RWPE2 (cell line): ENCODE data around the gene ZNF197.

Experiments used
- ATAC-seq: fragments of 200-7000 bp; cut with Tn5 transposase; 3 replicates; pipeline ENCODE4 v1.9.1; 2021; ENCODE audit warnings: low read depth
- DNase-seq: peaks from one replicate; pipeline ENCODE4 v3.0.0-alpha.2; 2020; ENCODE audit warnings: low spot score
- H3K27ac ChIP-seq: fragments of 450-650 bp; 2 replicates; pipeline ENCODE4 v1.5.1; 2017; ENCODE audit warnings: mild to moderate bottlenecking; ENCODE audit not compliant: poor library complexity, severe bottlenecking
- H3K27me3 ChIP-seq: fragments of 250-450 bp; sonication (Bioruptor Pico); 2 replicates; pipeline ENCODE4 v1.5.1; 2021; ENCODE audit warnings: mild to moderate bottlenecking, moderate library complexity; ENCODE audit not compliant: insufficient read depth, poor library complexity, severe bottlenecking
- H3K36me3 ChIP-seq: fragments of 250-450 bp; sonication (Bioruptor Pico); 2 replicates; pipeline ENCODE4 v1.5.1; 2020; ENCODE audit warnings: low read depth, mild to moderate bottlenecking, moderate library complexity
- H3K4me1 ChIP-seq: fragments of 250-450 bp; sonication (Bioruptor Pico); 2 replicates; pipeline ENCODE4 v1.5.1; 2021; ENCODE audit warnings: mild to moderate bottlenecking, moderate library complexity; ENCODE audit not compliant: insufficient read depth, poor library complexity, severe bottlenecking
- H3K4me3 ChIP-seq: fragments of 250-450 bp; sonication (Bioruptor Pico); 2 replicates; pipeline ENCODE4 v1.5.1; 2021; ENCODE audit warnings: mild to moderate bottlenecking, moderate library complexity; ENCODE audit not compliant: severe bottlenecking
- H3K9me3 ChIP-seq: fragments of 250-450 bp; sonication (Bioruptor Pico); 2 replicates; pipeline ENCODE4 v1.5.1; 2021; ENCODE audit warnings: mild to moderate bottlenecking, moderate library complexity; ENCODE audit not compliant: severe bottlenecking
- CTCF ChIP-seq: fragments of 450-650 bp; IDR thresholded peaks from one replicate; pipeline ENCODE4 v1.5.1; 2017; ENCODE audit warnings: mild to moderate bottlenecking, moderate library complexity; ENCODE audit not compliant: poor library complexity, severe bottlenecking

The ZNF197 gene

GRCh38 chr3:44632193-44632592 lies 7.4 kb downstream of the ZNF197 start:
- Histone ChIP-seq H3K27me3 (no peaks in the 10 kb centered on the region), H3K9me3 (no peaks in the 10 kb centered on the region), H3K27ac (no peak overlapping the region), H3K4me3 (no peak overlapping the region), H3K4me1 (no peaks in the 10 kb centered on the region), H3K36me3 (peaks cover 79% of the 10 kb centered on the region)
- ATAC-seq (no peak), DNase-seq (no peak)
- TF ChIP-seq CTCF: no peak

GRCh38 chr3:44642337-44642736 lies 17.5 kb downstream of the ZNF197 start:
- Histone ChIP-seq H3K27ac (no peak overlapping the region), H3K27me3 (no peaks in the 10 kb centered on the region), H3K36me3 (peaks cover 64% of the 10 kb centered on the region), H3K4me1 (no peaks in the 10 kb centered on the region), H3K9me3 (peaks cover 11% of the 10 kb centered on the region), H3K4me3 (no peak overlapping the region)
- TF ChIP-seq CTCF: no peak
- DNase-seq: no peak
- no peak for ATAC-seq

DNA sequence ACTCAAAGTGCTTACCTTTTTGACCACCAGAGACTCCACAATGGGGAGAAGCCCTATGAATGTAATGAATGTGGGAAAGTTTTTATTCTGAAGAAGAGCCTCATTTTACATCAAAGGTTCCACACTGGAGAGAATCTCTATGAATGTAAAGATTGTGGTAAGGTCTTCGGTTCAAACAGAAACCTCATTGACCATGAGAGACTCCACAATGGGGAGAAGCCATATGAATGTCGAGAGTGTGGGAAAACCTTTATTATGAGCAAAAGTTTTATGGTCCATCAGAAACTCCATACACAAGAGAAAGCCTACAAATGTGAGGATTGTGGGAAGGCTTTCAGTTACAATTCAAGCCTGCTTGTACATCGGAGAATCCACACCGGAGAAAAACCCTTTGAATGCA lies 18.2 kb downstream of the ZNF197 start:
- ATAC-seq: no peak
- no peak overlapping the region for H3K27ac ChIP-seq
- peaks cover 58% of the 10 kb centered on the region for H3K36me3 ChIP-seq
- H3K27me3 ChIP-seq: no peaks in the 10 kb centered on the region
- DNase-seq: no peak
- H3K9me3 ChIP-seq: peaks cover 11% of the 10 kb centered on the region
- H3K4me3 ChIP-seq: no peak overlapping the region
- H3K4me1 ChIP-seq: no peaks in the 10 kb centered on the region
- TF ChIP-seq CTCF: no peak

GRCh38 chr3:44647771-44648170 lies 22.9 kb downstream of the ZNF197 start:
- H3K4me1 ChIP-seq: peaks cover 7% of the 10 kb centered on the region
- ATAC-seq: no peak
- no peak overlapping the region for H3K27ac ChIP-seq
- no peak for TF ChIP-seq CTCF
- no peak overlapping the region for H3K4me3 ChIP-seq
- no peak for DNase-seq
- H3K9me3 ChIP-seq: peaks cover 5% of the 10 kb centered on the region
- no peaks in the 10 kb centered on the region for H3K27me3 ChIP-seq
- H3K36me3 ChIP-seq: peaks cover 32% of the 10 kb centered on the region

GRCh38 chr3:44648564-44649229 lies 23.9 kb downstream of the ZNF197 start, which contains the start of gene ZNF35:
ZNF35 (plus strand) TSS chr3:44648732; CDS start chr3:44651068, 2,336 bp downstream.
- Histone ChIP-seq H3K27ac (peak within 1 kb of the TSS; percentile 29), H3K27me3 (no peaks in the 10 kb centered on the region), H3K4me1 (peaks cover 7% of the 10 kb centered on the region), H3K4me3 (peak within 1 kb of the TSS; percentile 94), H3K9me3 (no peaks in the 10 kb centered on the region), H3K36me3 (peaks cover 33% of the 10 kb centered on the region)
- TF ChIP-seq CTCF: no peak
- DNase-seq (peak; percentile 83), ATAC-seq (peak; percentile 97)
